ENCODE measurements around the gene SOST. TPM values are rescaled to one million over a fixed set of nuclear protein-coding genes. Genes with fewer than 3 reads are reported as not detected.

The SOST gene
- total RNA-seq, 2 donors from 2014 or later = not detected

DNA sequence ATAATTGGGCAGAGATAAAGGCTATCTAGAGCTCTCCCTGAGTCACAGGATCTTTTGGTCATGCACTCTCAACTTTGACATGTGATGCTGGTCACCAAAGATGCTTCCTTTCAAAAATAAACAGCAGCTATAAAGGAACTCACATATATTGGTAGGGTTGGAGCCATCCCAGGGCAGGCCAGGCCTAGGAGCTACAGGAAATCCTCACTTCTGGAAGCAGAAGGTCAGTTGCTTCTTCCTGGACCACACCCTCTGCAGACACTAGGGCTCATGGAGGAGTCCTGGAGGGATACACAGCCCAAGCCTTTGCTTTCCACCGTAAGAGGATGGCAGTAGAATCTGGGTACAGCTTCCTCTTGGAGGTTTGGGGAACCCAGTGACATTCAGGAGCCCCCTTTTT is 24.6 kb downstream of the SOST start:
- Histone ChIP-seq H3K9ac (ENCODE audit: low read depth in 2 of 2, low read length in 2 of 2) (no peak overlapping the region), H3K36me3 (no peaks in the 10 kb centered on the region), H3K4me3 (no peak overlapping the region), H3K27ac (no peak overlapping the region), H3K4me1 (no peaks in the 10 kb centered on the region), H3K27me3 (no peaks in the 10 kb centered on the region), H3K9me3 (no peaks in the 10 kb centered on the region)
- no peak for DNase-seq
- intact Hi-C loops (cut with DNase I) = no loop called here
- TF ChIP-seq, protein P1, sequence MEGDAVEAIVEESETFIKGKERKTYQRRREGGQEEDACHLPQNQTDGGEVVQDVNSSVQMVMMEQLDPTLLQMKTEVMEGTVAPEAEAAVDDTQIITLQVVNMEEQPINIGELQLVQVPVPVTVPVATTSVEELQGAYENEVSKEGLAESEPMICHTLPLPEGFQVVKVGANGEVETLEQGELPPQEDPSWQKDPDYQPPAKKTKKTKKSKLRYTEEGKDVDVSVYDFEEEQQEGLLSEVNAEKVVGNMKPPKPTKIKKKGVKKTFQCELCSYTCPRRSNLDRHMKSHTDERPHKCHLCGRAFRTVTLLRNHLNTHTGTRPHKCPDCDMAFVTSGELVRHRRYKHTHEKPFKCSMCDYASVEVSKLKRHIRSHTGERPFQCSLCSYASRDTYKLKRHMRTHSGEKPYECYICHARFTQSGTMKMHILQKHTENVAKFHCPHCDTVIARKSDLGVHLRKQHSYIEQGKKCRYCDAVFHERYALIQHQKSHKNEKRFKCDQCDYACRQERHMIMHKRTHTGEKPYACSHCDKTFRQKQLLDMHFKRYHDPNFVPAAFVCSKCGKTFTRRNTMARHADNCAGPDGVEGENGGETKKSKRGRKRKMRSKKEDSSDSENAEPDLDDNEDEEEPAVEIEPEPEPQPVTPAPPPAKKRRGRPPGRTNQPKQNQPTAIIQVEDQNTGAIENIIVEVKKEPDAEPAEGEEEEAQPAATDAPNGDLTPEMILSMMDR (IDR thresholded peaks at IDR 0.05) = no peak

- Histone ChIP-seq H3K27ac (no peak overlapping the region), H3K36me3 (no peaks in the 10 kb centered on the region), H3K9ac (ENCODE audit: low read depth in 2 of 2, low read length in 2 of 2) (no peak overlapping the region), H3K4me3 (no peak overlapping the region), H3K27me3 (no peaks in the 10 kb centered on the region), H3K4me1 (no peaks in the 10 kb centered on the region), H3K9me3 (no peaks in the 10 kb centered on the region)
- intact Hi-C loops (cut with DNase I) = no loop called here
- no peak for DNase-seq
- TF ChIP-seq, protein P1 (IDR thresholded peaks at IDR 0.05) = no peak
These were observed 25.6 kb downstream of the SOST start for GRCh38 chr17:43732958-43733357.

GRCh38 chr17:43728081-43728480 is 30.5 kb downstream of the SOST start:
- no peak for DNase-seq
- intact Hi-C loops (cut with DNase I) = no loop called here

GRCh38 chr17:43723697-43724359 is 34.8 kb downstream of the SOST start:
- no peaks in the 10 kb centered on the region for H3K4me1 ChIP-seq
- intact Hi-C loops (cut with DNase I) = no loop called here
- H3K36me3 ChIP-seq = no peaks in the 10 kb centered on the region
- no peak overlapping the region for H3K4me3 ChIP-seq
- DNase-seq = no peak
- TF ChIP-seq, protein P1 (IDR thresholded peaks at IDR 0.05) = no peak
- H3K9me3 ChIP-seq = no peaks in the 10 kb centered on the region
- H3K27me3 ChIP-seq = no peaks in the 10 kb centered on the region
- no peak overlapping the region for H3K27ac ChIP-seq
- H3K9ac ChIP-seq (ENCODE audit: low read depth in 2 of 2, low read length in 2 of 2) = no peak overlapping the region

More at GRCh38 chr17:43728081-43728480, 30.5 kb downstream of the SOST start:
- no peak overlapping the region for H3K9ac ChIP-seq (ENCODE audit: low read depth in 2 of 2, low read length in 2 of 2)
- H3K4me3 ChIP-seq = no peak overlapping the region
- no peaks in the 10 kb centered on the region for H3K27me3 ChIP-seq
- H3K27ac ChIP-seq = no peak overlapping the region
- H3K4me1 ChIP-seq = no peaks in the 10 kb centered on the region
- H3K9me3 ChIP-seq = no peaks in the 10 kb centered on the region
- H3K36me3 ChIP-seq = no peaks in the 10 kb centered on the region
- TF ChIP-seq, protein P1 (IDR thresholded peaks at IDR 0.05) = no peak

- no peak overlapping the region for H3K9ac ChIP-seq (ENCODE audit: low read depth in 2 of 2, low read length in 2 of 2)
- no peaks in the 10 kb centered on the region for H3K4me1 ChIP-seq
- TF ChIP-seq, protein P1 (IDR thresholded peaks at IDR 0.05) = no peak
- no peaks in the 10 kb centered on the region for H3K9me3 ChIP-seq
- H3K27ac ChIP-seq = no peak overlapping the region
- intact Hi-C loops (cut with DNase I) = no loop called here
- no peak for DNase-seq
- H3K4me3 ChIP-seq = no peak overlapping the region
- H3K27me3 ChIP-seq = no peaks in the 10 kb centered on the region
- H3K36me3 ChIP-seq = no peaks in the 10 kb centered on the region
These were observed 35.5 kb downstream of the SOST start for GRCh38 chr17:43722870-43723665.

Measured in colonic mucosa (tissue), 4 donors.